Subcutaneous adipose tissue (tissue), 4 donors: ENCODE measurements around the gene ACTL7A. TPM values are rescaled to one million over a fixed set of nuclear protein-coding genes. Genes with fewer than 3 reads are reported as not detected.

Source experiments
- total RNA-seq, 4 donors: library from RNA; depleted of rRNA; stranded (reverse); fragments of >200 nt; gene quantifications; one replicate each; pipeline ENCODE4 v1.1.0, GENCODE V29; 2016
- TF ChIP-seq, protein P1 (sequence below): fragments of 450-650 bp; IDR thresholded peaks from one replicate; pipeline ENCODE4 v1.5.1; 2016; ENCODE audit warnings: low read depth, mild to moderate bottlenecking, control low read depth, antibody characterized with exemption, moderate library complexity

The ACTL7A gene
- total RNA-seq, 4 donors from 2014 or later, result not detected

DNA sequence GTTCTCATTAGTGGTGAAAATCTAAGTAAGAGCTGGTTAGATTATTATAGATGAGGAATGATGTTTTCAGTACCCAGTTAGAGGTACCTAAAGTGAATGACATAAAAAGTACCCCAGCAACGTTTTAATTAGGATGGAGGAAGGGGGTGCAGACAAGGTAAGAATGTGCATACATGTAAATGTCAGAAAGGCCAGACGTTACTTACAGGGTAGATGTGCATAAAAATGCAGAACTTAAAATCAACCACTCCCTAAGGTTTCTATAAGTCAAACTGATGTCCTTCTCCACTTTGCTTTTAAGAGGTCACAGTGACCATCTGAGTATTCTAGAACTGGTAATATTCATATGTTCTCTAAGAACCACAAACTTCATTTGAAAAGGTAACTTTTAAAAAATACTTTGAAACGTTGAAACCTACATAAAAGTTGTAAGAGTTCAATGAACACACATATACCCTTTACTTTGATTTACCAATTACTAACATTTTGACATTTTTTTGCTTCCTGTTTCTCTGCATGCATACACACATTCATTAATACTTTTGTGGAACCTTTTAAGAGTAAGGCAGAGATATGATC lies 18.8 kb downstream of the ACTL7A start:
- TF ChIP-seq, protein P1, sequence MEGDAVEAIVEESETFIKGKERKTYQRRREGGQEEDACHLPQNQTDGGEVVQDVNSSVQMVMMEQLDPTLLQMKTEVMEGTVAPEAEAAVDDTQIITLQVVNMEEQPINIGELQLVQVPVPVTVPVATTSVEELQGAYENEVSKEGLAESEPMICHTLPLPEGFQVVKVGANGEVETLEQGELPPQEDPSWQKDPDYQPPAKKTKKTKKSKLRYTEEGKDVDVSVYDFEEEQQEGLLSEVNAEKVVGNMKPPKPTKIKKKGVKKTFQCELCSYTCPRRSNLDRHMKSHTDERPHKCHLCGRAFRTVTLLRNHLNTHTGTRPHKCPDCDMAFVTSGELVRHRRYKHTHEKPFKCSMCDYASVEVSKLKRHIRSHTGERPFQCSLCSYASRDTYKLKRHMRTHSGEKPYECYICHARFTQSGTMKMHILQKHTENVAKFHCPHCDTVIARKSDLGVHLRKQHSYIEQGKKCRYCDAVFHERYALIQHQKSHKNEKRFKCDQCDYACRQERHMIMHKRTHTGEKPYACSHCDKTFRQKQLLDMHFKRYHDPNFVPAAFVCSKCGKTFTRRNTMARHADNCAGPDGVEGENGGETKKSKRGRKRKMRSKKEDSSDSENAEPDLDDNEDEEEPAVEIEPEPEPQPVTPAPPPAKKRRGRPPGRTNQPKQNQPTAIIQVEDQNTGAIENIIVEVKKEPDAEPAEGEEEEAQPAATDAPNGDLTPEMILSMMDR, result no peak

DNA sequence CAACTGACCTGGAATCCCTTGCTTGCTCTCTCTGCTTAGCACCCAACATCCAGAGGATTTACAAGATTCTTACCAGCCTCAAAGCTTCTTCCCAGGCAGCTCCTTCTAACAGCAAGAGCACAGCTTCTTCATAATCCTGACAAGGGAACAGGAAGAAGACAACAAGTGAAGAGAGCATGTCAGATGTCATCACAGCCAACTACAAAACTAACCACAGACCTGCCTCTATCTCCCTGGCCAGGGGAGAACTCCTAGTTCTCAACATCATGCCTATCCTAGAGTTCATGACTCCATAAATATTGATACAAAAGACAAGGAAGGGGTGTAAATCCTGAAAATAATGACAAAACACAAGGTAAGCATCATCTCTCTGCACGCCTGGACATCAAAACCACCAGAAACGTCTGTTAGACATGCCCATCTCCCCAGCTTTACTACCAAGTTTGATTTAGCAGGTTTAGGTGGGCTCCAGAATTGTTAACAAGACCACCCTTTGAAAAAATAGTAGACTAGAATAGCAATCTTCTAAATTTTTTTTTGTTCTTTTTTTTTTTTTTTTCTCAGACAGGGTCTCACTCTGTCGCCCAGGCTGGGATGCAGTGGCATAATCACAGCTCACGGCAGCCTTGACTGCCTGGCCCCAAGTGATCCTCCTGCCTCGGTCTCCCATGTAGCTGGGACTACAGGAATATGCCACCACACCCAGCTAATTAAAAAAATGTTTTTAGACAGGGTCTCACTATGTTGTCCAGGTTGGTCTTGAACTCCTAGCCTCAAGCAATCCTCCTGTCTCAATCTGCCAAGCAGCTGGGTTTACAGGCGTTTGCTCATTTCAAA lies 20.2 kb downstream of the ACTL7A start:
- TF ChIP-seq, protein P1, result no peak

DNA sequence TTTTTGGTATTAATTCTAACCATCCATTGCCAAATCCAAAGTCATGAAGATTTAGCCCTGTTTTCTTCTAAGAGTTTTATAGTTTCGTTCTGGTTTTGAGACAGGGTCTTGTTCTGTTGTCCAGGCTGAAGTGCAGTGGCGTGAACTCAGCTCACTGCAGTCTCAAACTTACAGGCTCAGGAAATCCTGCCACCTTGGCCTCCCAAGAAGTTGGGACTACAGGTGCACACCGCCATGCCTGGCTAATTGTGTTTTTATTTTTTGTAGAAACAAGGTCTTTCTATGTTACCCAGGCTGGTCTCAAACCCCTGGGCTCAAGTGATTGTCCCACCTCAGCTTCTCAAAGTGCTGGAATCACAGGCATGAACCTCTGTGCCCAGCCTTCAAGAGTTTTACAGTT lies 21.0 kb downstream of the ACTL7A start:
- TF ChIP-seq, protein P1, result no peak

DNA sequence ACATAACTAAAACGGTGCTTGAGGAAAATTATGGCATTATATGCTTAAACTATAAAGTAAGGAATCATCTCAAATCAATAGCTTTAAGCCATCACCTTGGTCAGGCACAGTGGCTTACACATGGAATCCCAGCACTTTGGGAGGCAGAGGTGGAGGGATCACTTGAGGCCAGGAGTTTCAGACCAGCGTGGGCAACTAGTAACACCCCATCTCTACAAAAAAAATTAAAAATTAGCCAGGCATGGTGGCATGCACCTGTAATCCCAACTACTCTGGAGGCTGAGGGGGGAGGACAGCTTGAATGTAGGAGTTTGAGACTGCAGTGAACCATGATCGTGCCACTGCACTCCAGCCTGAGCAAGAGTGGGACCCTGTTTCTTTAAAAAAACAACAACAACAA lies 22.6 kb downstream of the ACTL7A start:
- TF ChIP-seq, protein P1, result no peak

DNA sequence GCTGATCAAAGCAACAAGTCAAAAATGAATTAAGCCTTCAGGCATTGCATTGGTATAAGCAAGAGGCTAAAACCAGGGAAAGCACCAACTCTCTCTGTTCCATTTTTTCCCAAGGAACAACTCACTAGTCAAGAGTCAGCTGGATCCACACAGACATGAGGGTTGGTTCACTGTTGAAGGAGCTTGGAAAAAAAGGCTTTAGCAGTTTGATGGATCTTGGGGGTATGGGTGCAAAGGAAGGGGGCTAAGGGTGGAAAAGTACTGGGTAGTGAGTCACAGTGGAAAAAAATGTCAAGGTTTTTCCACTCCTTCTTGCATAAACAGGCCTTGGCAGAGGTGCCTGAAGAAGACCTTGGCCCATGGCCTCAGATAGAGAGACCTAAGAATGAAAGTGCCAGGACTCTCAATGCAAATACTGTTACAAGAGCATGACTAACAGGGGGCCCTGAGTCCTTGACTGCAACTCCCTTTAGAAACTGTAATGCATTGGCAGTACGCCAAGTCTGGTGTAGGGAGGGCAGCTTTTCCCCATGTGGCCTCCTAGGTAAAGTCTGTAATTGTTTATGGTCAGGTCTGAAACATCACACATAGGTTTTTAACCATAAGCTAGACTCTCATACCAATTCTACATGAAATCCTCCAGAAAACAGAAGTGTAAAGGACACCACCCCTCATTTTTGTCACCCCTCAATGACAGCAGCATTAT lies 23.7 kb downstream of the ACTL7A start:
- TF ChIP-seq, protein P1, result no peak

DNA sequence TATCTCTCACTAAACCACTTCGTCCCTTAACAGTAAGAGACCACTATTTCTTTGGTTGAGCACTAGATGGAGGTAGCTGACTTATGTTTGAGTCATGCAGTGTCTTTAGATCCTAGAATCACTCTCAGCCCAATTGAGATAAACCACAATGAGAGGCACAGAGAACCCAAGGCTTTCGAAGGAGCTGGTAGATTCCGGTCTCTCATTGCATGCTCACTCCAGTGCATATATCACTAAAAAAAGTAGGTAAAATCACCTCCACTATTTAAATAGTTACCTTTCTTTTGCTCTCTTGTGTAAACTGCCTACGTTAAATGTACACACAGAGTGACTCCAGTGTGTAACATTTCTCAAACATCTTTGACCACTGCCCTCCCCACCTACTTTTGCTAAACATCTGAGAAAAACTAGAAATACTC lies 27.6 kb downstream of the ACTL7A start:
- TF ChIP-seq, protein P1, result no peak
